A549 treated with AZD9567 at 1 μM for 4 hours (cell line): ENCODE data around the gene CHURC1. TPM values are rescaled to one million over a fixed set of nuclear protein-coding genes. Genes with fewer than 3 reads are reported as not detected.

Source experiments
- total RNA-seq: library from RNA; stranded (reverse); fragments of 200-300 nt; extraction: Qiagen RNA extraction; gene quantifications from 5 replicates; pipeline ENCODE4 v1.2.3, GENCODE V29; 2022; ENCODE audit not compliant: insufficient read depth

Gene CHURC1
- 76.9 to 109 TPM (median 80.6 TPM) in 5 replicates for total RNA-seq

DNA sequence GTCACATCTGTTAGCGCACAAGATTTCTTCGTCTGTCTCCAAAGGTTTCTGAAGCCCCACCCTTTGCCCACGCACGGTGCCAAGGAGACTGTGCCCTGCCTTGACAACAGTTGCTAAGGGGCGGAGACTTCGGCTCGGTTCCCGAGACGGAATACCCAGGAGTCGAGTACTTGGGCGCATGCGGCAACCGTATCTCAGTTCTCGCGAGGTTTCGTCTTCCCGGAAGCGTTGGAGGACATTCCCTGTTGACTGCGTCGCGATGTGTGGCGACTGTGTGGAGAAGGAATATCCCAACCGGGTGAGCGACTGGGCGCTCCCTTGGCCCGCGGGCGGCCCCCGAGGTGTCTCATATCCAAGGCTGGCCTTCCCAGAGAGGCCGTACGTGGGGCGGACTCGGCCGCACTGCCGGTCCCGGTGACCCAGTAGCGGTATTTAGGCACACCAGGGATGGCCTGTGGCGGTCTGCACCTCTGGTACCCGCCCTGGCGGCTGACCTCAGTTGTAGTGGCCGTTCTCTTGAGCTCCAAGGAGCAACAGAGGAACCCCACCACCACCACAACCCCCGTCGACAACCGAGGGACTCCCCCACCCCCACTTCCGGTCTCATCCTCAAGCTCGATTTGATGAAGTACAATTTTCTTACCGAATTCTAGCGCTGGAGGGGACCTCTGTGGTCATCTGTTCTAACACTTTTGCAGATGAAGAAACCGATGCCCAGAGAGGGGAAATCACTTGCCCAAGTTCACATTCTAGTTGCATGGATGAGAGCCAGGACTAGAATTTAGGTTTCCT is at the start of gene CHURC1:
Gene CHURC1 (plus strand): TSS at position 219 of the 792 bp plus-strand sequence. CDS start 41 bp downstream, at position 260.

GRCh38 chr14:64879635-64880220 is 34.5 kb upstream of the CHURC1 start, which contains the start of gene SPTB:
Gene SPTB (minus strand): TSS chr14:64879907. CDS start chr14:64823094, 56,813 bp downstream.

DNA sequence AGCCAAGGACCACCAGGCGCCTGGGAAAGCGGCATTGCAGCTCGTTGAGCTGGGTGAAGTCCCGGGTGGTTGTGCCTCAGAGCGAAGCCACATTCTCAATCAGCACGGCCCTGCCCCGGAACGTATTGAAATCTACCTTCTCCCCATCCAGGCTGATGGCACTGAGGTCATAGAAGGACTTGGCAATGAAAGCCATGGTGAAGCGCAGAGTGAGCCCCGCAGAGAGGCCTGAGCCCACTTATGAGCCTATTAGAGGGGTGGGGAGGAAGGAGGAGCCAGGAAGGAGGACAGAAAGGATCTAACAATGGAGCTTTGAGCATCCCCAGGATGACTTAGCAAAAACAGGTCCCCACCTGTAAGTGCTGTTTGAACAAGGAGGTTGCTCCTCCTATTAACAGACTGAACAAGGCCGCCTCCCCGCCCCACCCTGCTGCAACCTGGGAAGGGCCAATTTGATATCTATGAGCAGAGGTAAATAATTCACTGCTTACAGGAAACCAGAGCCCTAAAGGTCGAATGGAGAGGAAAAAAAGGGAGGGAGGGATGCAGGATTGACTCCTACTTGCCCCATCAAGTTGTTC is 28.4 kb downstream of the CHURC1 start, which contains the start of gene GPX2:
Gene GPX2 (minus strand): TSS at position 215 of the 581 bp plus-strand sequence. CDS start 19 bp downstream, at position 196.

GRCh38 chr14:64971943-64972791 is 57.9 kb downstream of the CHURC1 start, which contains the start of gene RAB15:
Gene RAB15 (minus strand): TSS chr14:64972336. CDS start chr14:64972076, 260 bp downstream.

Other genes starting within 250 kb of the CHURC1 start
- 19.5 to 28.7 TPM (median 27.1 TPM) in 5 replicates for gene PLEKHG3, start 210.0 kb upstream of the CHURC1 start, total RNA-seq
- gene SPTB, start 34.5 kb upstream of the CHURC1 start, total RNA-seq = 1.0 to 1.2 TPM (median 1.0 TPM) in 5 replicates
- 162 to 296 TPM (median 187 TPM) in 5 replicates for gene GPX2, start 28.3 kb downstream of the CHURC1 start, total RNA-seq
- 16.3 to 20.0 TPM (median 17.4 TPM) in 5 replicates for gene RAB15, start 57.9 kb downstream of the CHURC1 start, total RNA-seq
- 21.1 to 29.9 TPM (median 22.7 TPM) in 5 replicates for gene FNTB, start 72.4 kb downstream of the CHURC1 start, total RNA-seq
- 54.8 to 71.3 TPM (median 57.1 TPM) in 5 replicates for gene MAX, start 188.1 kb downstream of the CHURC1 start, total RNA-seq